ENCODE data around the gene RHEB. TPM values are rescaled to one million over a fixed set of nuclear protein-coding genes. Genes with fewer than 3 reads are reported as not detected.

RHEB gene
- total and polyA plus RNA-seq, 2 experiments from 2014 or later: 101 to 239 TPM

- no peaks in the 10 kb centered on the region for H3K36me3 Mint-ChIP-seq (ENCODE audit: low read depth)
- no peaks in the 10 kb centered on the region for H3K79me2 ChIP-seq (replicated peaks; ENCODE audit: insufficient read depth)
- H3K27ac Mint-ChIP-seq: no peak overlapping the region
- H3K4me3 ChIP-seq: no peak overlapping the region
- H3K4me1 Mint-ChIP-seq: peaks cover 28% of the 10 kb centered on the region
- H3K36me3 ChIP-seq (ENCODE audit: insufficient read depth): no peaks in the 10 kb centered on the region; the same call in 1 of the 2 replicates
- H3K9me3 Mint-ChIP-seq: no peaks in the 10 kb centered on the region
- no peak overlapping the region for H3K4me3 Mint-ChIP-seq
- no peak for DNase-seq (ENCODE audit: low spot score)
- no peaks in the 10 kb centered on the region for H3K27me3 ChIP-seq (ENCODE audit: insufficient read depth)
- H4K20me1 ChIP-seq (replicated peaks; ENCODE audit: insufficient read depth): no peaks in the 10 kb centered on the region
- H3K4me1 ChIP-seq (ENCODE audit: insufficient read depth): peaks cover 25% of the 10 kb centered on the region
- H3F3A ChIP-seq (replicated peaks; ENCODE audit: low read depth): no peaks in the 10 kb centered on the region
- H3K9me2 ChIP-seq (ENCODE audit: insufficient read depth): no peaks in the 10 kb centered on the region
- TF ChIP-seq REST (IDR thresholded peaks at IDR 0.05; ENCODE audit: unreplicated experiment): no peak
- TF ChIP-seq CTCF (conservative IDR thresholded peaks at IDR 0.05; ENCODE audit: low read depth in 2 of 2): no peak
- no peak for TF ChIP-seq ZNF462 (CRISPR knock-in tag; IDR thresholded peaks at IDR 0.05)
- no peak overlapping the region for H3K4me2 ChIP-seq
- H2AFZ ChIP-seq: no peak overlapping the region
- peaks cover 7% of the 10 kb centered on the region for H3K27me3 Mint-ChIP-seq (ENCODE audit: insufficient read depth, low read depth, poor library complexity)
- ATAC-seq: no peak
- no peak overlapping the region for H3K27ac ChIP-seq (ENCODE audit: low read depth)
Observed at GRCh38 chr7:151429237-151429559, 90.5 kb downstream of the RHEB start.

Measured in GM23338 (cell line).